CD14-positive monocyte (primary cell): ENCODE data around the gene PPFIA1. TPM values are rescaled to one million over a fixed set of nuclear protein-coding genes. Genes with fewer than 3 reads are reported as not detected.

ENCODE experiments used
- DNase-seq, 3 donors: peaks; one replicate each; pipeline ENCODE4 v3.0.0-alpha.2; 2011 to 2022
- H2AFZ ChIP-seq: 2 replicates; pipeline ENCODE4 v1.6.0; 2012; ENCODE audit warnings: mild to moderate bottlenecking, low read depth, low read length, inconsistent platforms; ENCODE audit not compliant: insufficient read depth, poor library complexity, severe bottlenecking
- H3K27ac ChIP-seq, 2 donors: 1 replicate in 1 of 2; 2 replicates in 1 of 2; pipeline ENCODE4 v1.5.1; 2012 to 2013; ENCODE audit warnings: low read length in 2 of 2, control low read depth in 1 of 2, inconsistent platforms in 1 of 2, low read depth in 1 of 2, mild to moderate bottlenecking in 1 of 2
- H3K27me3 ChIP-seq, 2 donors: one replicate each; pipeline versions ENCODE4 v1.6.0 to v1.6.1; 2011 to 2013; ENCODE audit warnings: low read length in 2 of 2; ENCODE audit not compliant: control insufficient read depth in 2 of 2, insufficient read depth in 2 of 2
- H3K36me3 ChIP-seq, 2 donors: replicated peaks in 1 of 2; 1 replicate in 1 of 2; 2 replicates in 1 of 2; pipeline versions ENCODE4 v1.5.1 to v1.6.1; 2012 to 2013; ENCODE audit warnings: low read length in 2 of 2, control low read depth in 1 of 2, inconsistent platforms in 1 of 2, mild to moderate bottlenecking in 1 of 2; ENCODE audit not compliant: insufficient read depth in 2 of 2, control insufficient read depth in 1 of 2
- H3K4me1 ChIP-seq, 2 donors: 1 replicate in 1 of 2; 2 replicates in 1 of 2; pipeline versions ENCODE4 v1.5.1 to v1.6.1; 2012 to 2013; ENCODE audit warnings: low read length in 2 of 2, control low read depth in 1 of 2, inconsistent platforms in 1 of 2, mild to moderate bottlenecking in 1 of 2, moderate library complexity in 1 of 2; ENCODE audit not compliant: insufficient read depth in 2 of 2, control insufficient read depth in 1 of 2
- H3K4me2 ChIP-seq: replicated peaks from 2 replicates; pipeline ENCODE3; 2012; ENCODE audit warnings: low read length, moderate library complexity, mild to moderate bottlenecking; ENCODE audit not compliant: poor library complexity, severe bottlenecking; ENCODE audit errors: extremely low read depth
- H3K4me3 ChIP-seq, 3 experiments: fragments of 200-600 bp in 1 of 3; sonication (generic) in 1 of 3; replicated peaks in 1 of 3; 1 replicate in 2 of 3; 2 replicates in 1 of 3; pipeline ENCODE4 v1.5.1; 2011 to 2013; ENCODE audit warnings: low read length in 3 of 3, mild to moderate bottlenecking in 3 of 3, control low read depth in 2 of 3, low read depth in 2 of 3, inconsistent platforms in 1 of 3, moderate library complexity in 1 of 3
- H3K79me2 ChIP-seq: 2 replicates; pipeline ENCODE4 v1.6.0; 2012; ENCODE audit warnings: mild to moderate bottlenecking, control low read depth, inconsistent platforms, low read length, moderate library complexity; ENCODE audit not compliant: insufficient read depth
- H3K9ac ChIP-seq: 2 replicates; pipeline ENCODE4 v1.6.0; 2017; ENCODE audit warnings: low read length, mild to moderate bottlenecking; ENCODE audit not compliant: insufficient read depth, poor library complexity, severe bottlenecking
- H3K9me3 ChIP-seq, 2 donors: replicated peaks in 1 of 2; 1 replicate in 1 of 2; 2 replicates in 1 of 2; pipeline versions ENCODE4 v1.5.1 to v1.6.1; 2012 to 2013; ENCODE audit warnings: low read length in 2 of 2, control low read depth in 1 of 2; ENCODE audit not compliant: control insufficient read depth in 1 of 2, insufficient read depth in 1 of 2
- H4K20me1 ChIP-seq: 2 replicates; pipeline ENCODE4 v1.6.0; 2012; ENCODE audit warnings: mild to moderate bottlenecking, low read length, control low read depth, moderate library complexity; ENCODE audit not compliant: insufficient read depth
- H3K27ac Mint-ChIP-seq, 7 donors: one replicate each; pipeline ENCODE4 v1.8.0; 2020; ENCODE audit warnings: mild to moderate bottlenecking in 7 of 7, mixed read lengths in 7 of 7, moderate library complexity in 6 of 7, inconsistent platforms in 2 of 7
- H3K27me3 Mint-ChIP-seq, 3 donors: one replicate each; pipeline ENCODE4 v1.8.0; 2021 to 2022; ENCODE audit warnings: low read depth in 3 of 3, mild to moderate bottlenecking in 3 of 3, mixed read lengths in 3 of 3, moderate library complexity in 3 of 3, inconsistent platforms in 1 of 3
- H3K36me3 Mint-ChIP-seq, 2 donors: one replicate each; pipeline ENCODE4 v1.8.0; 2020; ENCODE audit warnings: mixed read lengths in 2 of 2, inconsistent platforms in 1 of 2, mild to moderate bottlenecking in 1 of 2
- H3K4me1 Mint-ChIP-seq: one replicate; pipeline ENCODE4 v1.8.0; 2020; ENCODE audit warnings: mild to moderate bottlenecking, mixed read lengths
- H3K4me3 Mint-ChIP-seq, 2 donors: one replicate each; pipeline ENCODE4 v1.8.0; 2020; ENCODE audit warnings: mild to moderate bottlenecking in 2 of 2, mixed read lengths in 2 of 2, moderate library complexity in 1 of 2
- H3K9me3 Mint-ChIP-seq, 7 donors: one replicate each; pipeline ENCODE4 v1.8.0; 2020 to 2022; ENCODE audit warnings: mixed read lengths in 7 of 7, mild to moderate bottlenecking in 6 of 7, moderate library complexity in 6 of 7, inconsistent platforms in 2 of 7
- CTCF ChIP-seq: fragments of 200-600 bp; IDR thresholded peaks from one replicate; pipeline ENCODE4 v1.8.0; 2022; ENCODE audit warnings: antibody characterized with exemption, mild to moderate bottlenecking
- WGBS: methylation state at CpG from one replicate; pipeline ENCODE4 v1.1.5; 2013; ENCODE audit warnings: missing lambda C conversion rate; ENCODE audit not compliant: insufficient coverage; 5-methylcytosine and 5-hydroxymethylcytosine counted together
- intact Hi-C, 2 donors: fragments of 100-400 bp; cut with micrococcal nuclease; formaldehyde crosslinking; loops; one replicate each; pipeline versions ENCODE4 v1.15.0 to v1.15.1; 2023
- polyA plus RNA-seq, 3 donors: library from polyadenylated mRNA; depleted of rRNA in 1 of 3; unstranded in 2 of 3; stranded (reverse) in 1 of 3; fragments of 300-500 nt in 2 of 3; fragments of >200 nt in 1 of 3; fragmentation: Illumina TruSeq in 2 of 3; gene quantifications; 1 replicate in 2 of 3; 2 replicates in 1 of 3; pipeline ENCODE4 v1.2.3, GENCODE V29; 2012 to 2021

PPFIA1 gene
- polyA plus RNA-seq, 3 donors: 7.5 to 65.7 (median 15.5) TPM

- Histone ChIP-seq H3K4me1 (peaks cover 27 to 30% of the 10 kb centered on the region in 2 donors), H3K4me3 (no peak overlapping the region), H3K9me3 (peaks cover 0 to 7% of the 10 kb centered on the region in 2 donors), H3K4me2 (no peak overlapping the region), H4K20me1 (peaks cover 34% of the 10 kb centered on the region), H3K9ac (no peak overlapping the region), H3K27me3 (peaks cover 73 to 89% of the 10 kb centered on the region in 2 donors), H3K36me3 (no peaks in the 10 kb centered on the region), H3K27ac (no peak overlapping the region), H2AFZ (no peak overlapping the region), H3K79me2 (no peaks in the 10 kb centered on the region)
- Mint-ChIP-seq H3K27me3 (peaks cover 88 to 95% (median 92%) of the 10 kb centered on the region in 3 donors), H3K27ac (no peak overlapping the region), H3K9me3 (peaks cover 3 to 28% (median 10%) of the 10 kb centered on the region in 7 donors), H3K4me1 (peaks cover 20% of the 10 kb centered on the region), H3K36me3 (peaks cover 0 to 5% of the 10 kb centered on the region in 2 donors), H3K4me3 (peak overlapping the region in 1 of 2 donors; percentile 61)
- DNase-seq: no peak
- TF ChIP-seq CTCF: no peak
- WGBS: 92% methylated on average over 9 of the region's 15 CpGs
- intact Hi-C loops: no loop called here
These were observed 123.9 kb downstream of the PPFIA1 start for GRCh38 chr11:70394211-70394950.

- Histone ChIP-seq H4K20me1 (peaks cover 47% of the 10 kb centered on the region), H3K27me3 (peaks cover 79 to 91% of the 10 kb centered on the region in 2 donors), H3K4me1 (peaks cover 35 to 36% of the 10 kb centered on the region in 2 donors), H3K79me2 (no peaks in the 10 kb centered on the region), H3K4me2 (peak overlapping the region; percentile 68), H3K36me3 (no peaks in the 10 kb centered on the region), H3K9ac (no peak overlapping the region), H3K9me3 (peaks cover 0 to 23% of the 10 kb centered on the region in 2 donors), H3K4me3 (peak overlapping the region in 1 of 3 experiments; percentile 55), H2AFZ (no peak overlapping the region), H3K27ac (no peak overlapping the region)
- peaks cover 0 to 9% of the 10 kb centered on the region in 2 donors for H3K36me3 Mint-ChIP-seq
- H3K4me3 Mint-ChIP-seq: peak overlapping the region; percentile 32 to 97
- H3K9me3 Mint-ChIP-seq: peaks cover 3 to 34% (median 14%) of the 10 kb centered on the region in 7 donors
- intact Hi-C loops: no loop called here
- H3K27me3 Mint-ChIP-seq: peaks cover 90 to 98% (median 93%) of the 10 kb centered on the region in 3 donors
- WGBS: 34% methylated on average over 18 of the region's 18 CpGs
- peak in 2 of 3 donors; percentile 4 to 17 for DNase-seq
- peaks cover 31% of the 10 kb centered on the region for H3K4me1 Mint-ChIP-seq
- no peak for TF ChIP-seq CTCF
- peak overlapping the region in 5 of 7 donors; percentile 27 to 77 (median 39) for H3K27ac Mint-ChIP-seq
These were observed 127.0 kb downstream of the PPFIA1 start for GRCh38 chr11:70397336-70397982.
